Naive B cell (primary cell): ENCODE measurements around the gene LEAP2. TPM values are rescaled to one million over a fixed set of nuclear protein-coding genes. Genes with fewer than 3 reads are reported as not detected.

Experiments used
- ATAC-seq, 2 donors: fragments of 150-1000 bp; cut with Tn5 transposase; 2 replicates each; pipeline ENCODE4 v1.10.0; 2021; ENCODE audit warnings: low read depth in 2 of 2, mild to moderate bottlenecking in 2 of 2, moderate library complexity in 2 of 2
- DNase-seq: peaks from one replicate; pipeline ENCODE4 v3.0.0; 2022
- H3K27ac Mint-ChIP-seq, 6 donors: one replicate each; pipeline ENCODE4 v1.8.0; 2020 to 2022; ENCODE audit warnings: mild to moderate bottlenecking in 6 of 6, mixed read lengths in 6 of 6, moderate library complexity in 5 of 6, inconsistent platforms in 2 of 6
- H3K27me3 Mint-ChIP-seq, 3 donors: one replicate each; pipeline ENCODE4 v1.8.0; 2021 to 2022; ENCODE audit warnings: mixed read lengths in 3 of 3, mild to moderate bottlenecking in 1 of 3
- H3K36me3 Mint-ChIP-seq, 2 donors: one replicate each; pipeline ENCODE4 v1.8.0; 2020 to 2022; ENCODE audit warnings: mixed read lengths in 2 of 2, inconsistent platforms in 1 of 2, mild to moderate bottlenecking in 1 of 2
- H3K4me1 Mint-ChIP-seq, 3 donors: one replicate each; pipeline ENCODE4 v1.8.0; 2020 to 2022; ENCODE audit warnings: mixed read lengths in 3 of 3, inconsistent platforms in 1 of 3, mild to moderate bottlenecking in 1 of 3, moderate library complexity in 1 of 3
- H3K4me3 Mint-ChIP-seq, 8 donors: one replicate each; pipeline ENCODE4 v1.8.0; 2020 to 2022; ENCODE audit warnings: mild to moderate bottlenecking in 8 of 8, mixed read lengths in 8 of 8, moderate library complexity in 8 of 8, inconsistent platforms in 2 of 8
- H3K9me3 Mint-ChIP-seq, 7 donors: one replicate each; pipeline ENCODE4 v1.8.0; 2020 to 2022; ENCODE audit warnings: mixed read lengths in 7 of 7, mild to moderate bottlenecking in 5 of 7, inconsistent platforms in 2 of 7, moderate library complexity in 1 of 7
- polyA plus RNA-seq, 6 donors: library from polyadenylated mRNA; unstranded; fragments of 300-500 nt; fragmentation: Illumina TruSeq; gene quantifications; one replicate each; pipeline ENCODE4 v1.2.3, GENCODE V29; 2021; ENCODE audit warnings: low read depth in 6 of 6

LEAP2 gene
- polyA plus RNA-seq, 6 donors from 2014 or later, result 1.6 to 3.2 (median 2.2) TPM

DNA sequence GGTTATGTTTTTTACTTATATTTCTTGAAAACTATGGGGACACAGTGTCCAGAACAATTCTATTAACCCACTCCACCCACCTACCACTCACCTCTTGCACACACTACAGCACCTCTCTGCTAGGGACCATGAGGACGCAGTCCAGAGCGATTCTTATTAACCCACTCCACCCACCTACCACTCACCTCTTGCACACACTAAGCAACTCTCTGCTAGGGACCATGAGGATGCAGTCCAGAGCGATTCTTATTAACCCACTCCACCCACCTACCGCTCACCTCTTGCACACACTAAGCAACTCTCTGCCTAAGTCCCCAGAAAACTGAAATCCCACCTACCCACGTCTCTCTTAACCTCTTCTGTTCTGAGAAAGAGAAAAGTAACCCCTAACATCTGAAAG, 40.9 kb upstream of the LEAP2 start:
- H3K27me3 Mint-ChIP-seq, result peaks cover 15 to 39% (median 22%) of the 10 kb centered on the region in 3 donors
- peak overlapping the region in 5 of 8 donors; percentile 21 to 79 (median 53) for H3K4me3 Mint-ChIP-seq
- no peak overlapping the region for H3K27ac Mint-ChIP-seq

DNA sequence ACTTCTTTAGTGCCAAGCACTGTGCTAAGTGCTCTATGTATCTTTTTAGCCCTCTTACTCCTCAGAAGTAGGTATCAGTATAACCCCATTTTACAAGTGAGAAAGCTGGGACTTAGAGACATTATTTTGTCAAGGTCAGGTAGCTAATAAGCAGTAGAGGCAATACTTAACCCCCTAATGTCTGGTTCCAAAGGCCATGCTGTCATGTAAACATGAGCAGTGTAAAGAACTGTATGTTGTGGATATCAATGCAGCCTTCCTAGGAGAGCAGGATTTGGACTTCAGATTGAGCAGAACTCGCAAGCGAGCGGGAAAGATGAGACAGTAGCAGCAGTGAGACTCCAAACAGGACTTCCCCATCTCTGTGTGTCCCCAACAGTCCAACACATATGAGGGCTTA, 39.4 kb upstream of the LEAP2 start:
- H3K27ac Mint-ChIP-seq, result no peak overlapping the region
- H3K4me1 Mint-ChIP-seq, result peaks cover 9 to 19% (median 11%) of the 10 kb centered on the region in 3 donors
- peaks cover 3 to 25% (median 14%) of the 10 kb centered on the region in 3 donors for H3K27me3 Mint-ChIP-seq
- ATAC-seq, result no peak
- H3K36me3 Mint-ChIP-seq, result no peaks in the 10 kb centered on the region
- H3K9me3 Mint-ChIP-seq, result no peaks in the 10 kb centered on the region
- no peak for DNase-seq
- H3K4me3 Mint-ChIP-seq, result no peak overlapping the region

More for the DNA sequence above, 40.9 kb upstream of the LEAP2 start:
- Mint-ChIP-seq H3K36me3 (no peaks in the 10 kb centered on the region), H3K9me3 (no peaks in the 10 kb centered on the region), H3K4me1 (peaks cover 9 to 21% (median 12%) of the 10 kb centered on the region in 3 donors)
- ATAC-seq (no peak), DNase-seq (no peak)

DNA sequence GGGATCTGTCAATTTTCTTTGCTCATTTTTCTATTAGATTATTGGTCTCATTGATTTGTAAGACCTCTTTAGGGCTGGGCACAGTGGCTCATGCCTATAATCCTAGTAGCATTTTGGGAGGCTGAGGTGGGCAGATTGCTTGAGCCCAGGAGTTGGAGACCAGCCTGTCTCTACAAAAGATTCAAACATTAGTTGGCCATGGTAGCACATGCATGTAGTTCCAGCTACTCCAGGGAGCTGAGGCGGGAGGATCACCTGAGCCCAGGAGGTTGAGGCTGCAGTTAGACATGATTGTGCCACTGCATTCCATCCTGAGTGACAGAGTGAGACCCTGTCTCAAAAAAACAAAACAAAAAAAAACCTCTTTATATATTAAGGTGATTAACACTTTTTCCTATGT, 36.6 kb upstream of the LEAP2 start:
- H3K9me3 Mint-ChIP-seq, result no peaks in the 10 kb centered on the region
- H3K4me3 Mint-ChIP-seq, result no peak overlapping the region
- ATAC-seq, result no peak
- H3K27me3 Mint-ChIP-seq, result peaks cover 0 to 4% (median 0%) of the 10 kb centered on the region in 3 donors
- H3K4me1 Mint-ChIP-seq, result no peaks in the 10 kb centered on the region
- no peak for DNase-seq
- peak overlapping the region in 1 of 6 donors; percentile 3 for H3K27ac Mint-ChIP-seq
- H3K36me3 Mint-ChIP-seq, result no peaks in the 10 kb centered on the region

DNA sequence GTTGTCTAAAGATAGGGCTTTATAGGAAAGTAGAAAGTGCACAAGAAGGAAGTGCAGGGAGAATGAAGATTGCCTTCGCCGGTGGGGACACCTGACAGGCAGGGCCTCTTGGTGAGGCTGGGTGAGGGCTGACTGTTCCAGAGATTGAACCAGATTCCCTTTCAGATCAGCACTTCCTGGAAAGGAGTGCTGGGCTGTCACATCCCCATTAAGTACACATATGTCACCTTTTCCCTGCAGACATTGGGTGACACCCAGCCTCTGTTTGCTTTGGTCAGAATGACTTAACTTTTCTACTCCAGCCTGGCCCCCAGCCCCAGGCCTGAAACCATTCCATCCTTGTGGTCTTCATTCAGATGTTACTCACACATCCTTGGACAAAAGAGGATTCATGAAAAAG, 35.6 kb upstream of the LEAP2 start:
- Mint-ChIP-seq H3K27ac (peak overlapping the region in 1 of 6 donors; percentile 7), H3K9me3 (no peaks in the 10 kb centered on the region), H3K4me3 (no peak overlapping the region), H3K27me3 (peaks cover 0 to 4% (median 0%) of the 10 kb centered on the region in 3 donors), H3K36me3 (no peaks in the 10 kb centered on the region), H3K4me1 (no peaks in the 10 kb centered on the region)
- DNase-seq, result no peak
- ATAC-seq, result no peak

GRCh38 chr5:132838516-132839282, 34.8 kb upstream of the LEAP2 start:
- no peaks in the 10 kb centered on the region for H3K36me3 Mint-ChIP-seq
- no peak overlapping the region for H3K27ac Mint-ChIP-seq
- H3K4me3 Mint-ChIP-seq, result no peak overlapping the region
- no peaks in the 10 kb centered on the region for H3K9me3 Mint-ChIP-seq
- H3K27me3 Mint-ChIP-seq, result peaks cover 0 to 4% (median 0%) of the 10 kb centered on the region in 3 donors
- no peaks in the 10 kb centered on the region for H3K4me1 Mint-ChIP-seq
- ATAC-seq, result no peak
- no peak for DNase-seq

DNA sequence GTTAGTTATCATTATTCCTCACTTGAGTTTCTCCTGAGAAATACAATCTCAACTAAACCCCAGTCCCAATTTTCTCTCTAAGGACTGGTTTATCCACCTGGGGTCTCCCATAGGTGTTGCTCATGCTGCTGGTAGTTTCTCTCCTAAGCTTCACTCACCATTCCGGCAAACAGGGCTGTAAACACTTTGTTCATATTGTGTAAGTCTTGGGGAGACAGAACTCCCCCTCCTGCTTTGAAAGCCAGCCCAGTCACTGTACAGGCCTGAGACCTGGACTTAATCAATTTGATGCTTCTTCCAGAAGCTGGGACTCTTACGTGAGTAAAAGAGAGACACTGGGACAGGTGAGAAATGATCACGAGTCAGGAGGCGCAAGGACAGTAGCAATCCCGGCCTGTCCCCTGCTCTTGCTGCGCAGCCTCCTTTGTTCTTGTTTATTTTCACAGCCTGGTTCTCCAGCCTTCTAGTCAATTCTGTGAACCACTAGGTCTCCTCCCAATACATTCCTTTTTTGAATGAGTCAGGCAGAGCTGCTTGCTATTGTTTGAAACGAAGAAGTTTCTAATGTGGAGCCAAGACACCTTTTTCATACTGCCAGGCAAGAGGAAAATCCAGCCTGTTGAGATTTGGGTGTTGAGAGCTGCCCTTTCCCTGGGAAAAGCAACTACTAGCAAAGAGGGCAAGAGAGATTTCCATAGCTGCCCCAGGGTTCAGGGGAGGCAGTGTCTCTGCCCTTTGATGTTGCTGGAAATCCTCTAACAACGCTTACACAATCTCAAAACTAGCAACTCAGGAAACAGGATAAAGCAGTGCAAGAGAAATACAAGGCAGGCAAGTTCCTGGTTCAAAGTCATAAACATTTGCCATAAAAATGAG, 33.8 kb upstream of the LEAP2 start:
- no peaks in the 10 kb centered on the region for H3K9me3 Mint-ChIP-seq
- no peaks in the 10 kb centered on the region for H3K27me3 Mint-ChIP-seq
- no peak for ATAC-seq

GRCh38 chr5:132840313-132840712, 33.2 kb upstream of the LEAP2 start:
- no peak overlapping the region for H3K4me3 Mint-ChIP-seq
- DNase-seq (no peak), ATAC-seq (no peak)
- H3K4me1 Mint-ChIP-seq, result no peaks in the 10 kb centered on the region
- no peak overlapping the region for H3K27ac Mint-ChIP-seq
- no peaks in the 10 kb centered on the region for H3K36me3 Mint-ChIP-seq
- H3K9me3 Mint-ChIP-seq, result no peaks in the 10 kb centered on the region
- H3K27me3 Mint-ChIP-seq, result no peaks in the 10 kb centered on the region

More for the DNA sequence above, 33.8 kb upstream of the LEAP2 start:
- Mint-ChIP-seq H3K4me3 (no peak overlapping the region), H3K4me1 (no peaks in the 10 kb centered on the region), H3K27ac (peak overlapping the region in 1 of 6 donors; percentile 26), H3K36me3 (no peaks in the 10 kb centered on the region)
- no peak for DNase-seq

GRCh38 chr5:132840896-132841295, 32.6 kb upstream of the LEAP2 start:
- Mint-ChIP-seq H3K27ac (peak overlapping the region in 1 of 6 donors; percentile 13), H3K4me3 (no peak overlapping the region), H3K36me3 (no peaks in the 10 kb centered on the region), H3K27me3 (no peaks in the 10 kb centered on the region), H3K9me3 (no peaks in the 10 kb centered on the region), H3K4me1 (no peaks in the 10 kb centered on the region)
- DNase-seq, result no peak
- ATAC-seq, result no peak

GRCh38 chr5:132841305-132841704, 32.2 kb upstream of the LEAP2 start:
- Mint-ChIP-seq H3K4me1 (no peaks in the 10 kb centered on the region), H3K36me3 (no peaks in the 10 kb centered on the region), H3K27ac (no peak overlapping the region), H3K4me3 (no peak overlapping the region), H3K27me3 (no peaks in the 10 kb centered on the region), H3K9me3 (no peaks in the 10 kb centered on the region)
- ATAC-seq, result no peak
- no peak for DNase-seq

DNA sequence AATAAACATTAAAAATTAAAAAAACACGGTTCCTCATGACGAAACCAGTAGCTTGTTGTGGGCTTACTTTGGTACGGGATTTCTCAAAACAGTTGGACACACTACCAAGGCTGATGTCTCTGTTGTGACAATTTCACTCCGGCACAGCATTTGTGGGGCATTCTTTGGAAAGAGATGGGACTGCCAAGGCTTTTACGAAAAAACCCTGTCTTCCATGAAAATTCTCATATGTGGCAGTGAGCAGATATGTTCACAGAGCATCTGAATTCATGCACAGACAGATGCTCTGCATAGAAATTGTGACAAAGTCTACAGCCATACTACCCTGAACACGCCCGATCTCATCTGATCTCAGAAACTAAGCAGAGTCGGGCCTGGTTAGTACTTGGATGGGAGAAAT, 25.2 kb upstream of the LEAP2 start:
- no peaks in the 10 kb centered on the region for H3K36me3 Mint-ChIP-seq

DNA sequence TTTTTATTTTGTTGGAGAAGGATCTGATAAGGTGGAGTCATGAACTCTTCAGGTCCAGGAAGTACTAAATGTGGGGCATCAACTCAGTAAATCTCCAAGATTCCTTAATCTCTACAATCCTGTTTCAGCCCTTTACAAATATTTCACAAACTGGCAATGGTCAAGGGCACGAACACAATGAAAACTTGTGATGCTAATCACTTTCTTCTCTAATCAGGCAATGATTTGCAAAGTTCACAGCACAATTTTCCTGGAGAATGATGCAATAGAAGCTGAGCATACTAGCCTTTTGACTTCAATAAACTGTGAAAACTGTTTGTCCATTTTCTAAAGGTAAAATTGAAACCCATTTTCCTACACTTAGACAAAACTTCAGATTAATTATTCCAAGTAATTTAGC, 24.1 kb upstream of the LEAP2 start:
- Mint-ChIP-seq H3K27ac (peak overlapping the region in 1 of 6 donors; percentile 7), H3K36me3 (no peaks in the 10 kb centered on the region), H3K27me3 (peaks cover 0 to 11% (median 9%) of the 10 kb centered on the region in 3 donors), H3K4me3 (no peak overlapping the region), H3K4me1 (no peaks in the 10 kb centered on the region), H3K9me3 (no peaks in the 10 kb centered on the region)
- ATAC-seq (no peak), DNase-seq (no peak)

More for the DNA sequence above, 25.2 kb upstream of the LEAP2 start:
- DNase-seq, result no peak
- no peak overlapping the region for H3K27ac Mint-ChIP-seq
- no peaks in the 10 kb centered on the region for H3K9me3 Mint-ChIP-seq
- no peak overlapping the region for H3K4me3 Mint-ChIP-seq
- ATAC-seq, result no peak
- peaks cover 0 to 11% (median 9%) of the 10 kb centered on the region in 3 donors for H3K27me3 Mint-ChIP-seq
- no peaks in the 10 kb centered on the region for H3K4me1 Mint-ChIP-seq

DNA sequence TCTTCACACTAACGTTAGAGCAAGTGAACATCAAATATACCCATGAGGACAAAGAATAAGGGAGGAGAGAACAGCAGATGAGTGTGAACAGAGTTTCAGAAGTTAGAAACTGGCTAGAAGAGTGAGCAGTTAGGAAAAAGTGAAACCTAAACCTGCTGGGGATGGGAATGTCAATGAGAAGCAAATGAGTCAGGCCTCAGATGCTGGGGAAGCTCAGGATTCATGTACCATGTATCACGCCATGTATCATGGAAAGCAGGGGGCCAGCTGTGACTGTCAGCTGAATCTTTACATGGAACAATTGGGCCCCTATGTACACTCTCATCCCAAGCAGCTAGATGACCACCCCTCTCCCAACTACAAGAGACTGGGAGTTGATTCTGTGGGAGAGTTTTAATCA, 23.4 kb upstream of the LEAP2 start:
- no peaks in the 10 kb centered on the region for H3K9me3 Mint-ChIP-seq
- no peak overlapping the region for H3K27ac Mint-ChIP-seq
- H3K4me1 Mint-ChIP-seq, result no peaks in the 10 kb centered on the region
- ATAC-seq (no peak), DNase-seq (no peak)
- no peaks in the 10 kb centered on the region for H3K36me3 Mint-ChIP-seq
- H3K27me3 Mint-ChIP-seq, result peaks cover 0 to 16% (median 11%) of the 10 kb centered on the region in 3 donors
- no peak overlapping the region for H3K4me3 Mint-ChIP-seq

GRCh38 chr5:132853323-132853722, 20.1 kb upstream of the LEAP2 start:
- no peaks in the 10 kb centered on the region for H3K9me3 Mint-ChIP-seq
- H3K27ac Mint-ChIP-seq, result no peak overlapping the region
- ATAC-seq (no peak), DNase-seq (no peak)
- no peak overlapping the region for H3K4me3 Mint-ChIP-seq
- H3K36me3 Mint-ChIP-seq, result no peaks in the 10 kb centered on the region
- peaks cover 3 to 26% (median 5%) of the 10 kb centered on the region in 3 donors for H3K27me3 Mint-ChIP-seq
- no peaks in the 10 kb centered on the region for H3K4me1 Mint-ChIP-seq

GRCh38 chr5:132853790-132854189, 19.7 kb upstream of the LEAP2 start:
- Mint-ChIP-seq H3K27ac (no peak overlapping the region), H3K36me3 (no peaks in the 10 kb centered on the region), H3K4me1 (no peaks in the 10 kb centered on the region), H3K4me3 (no peak overlapping the region), H3K27me3 (peaks cover 5 to 26% (median 6%) of the 10 kb centered on the region in 3 donors), H3K9me3 (no peaks in the 10 kb centered on the region)
- DNase-seq (no peak), ATAC-seq (no peak)
